Sigmoid colon (tissue), 4 donors: ENCODE measurements around the gene CLDN14.

Source experiments
- CTCF ChIP-seq, 4 experiments: fragments of 450-650 bp in 3 of 4; fragments of 200-600 bp in 1 of 4; IDR thresholded peaks; one replicate each; pipeline ENCODE4 v1.5.1; 2016 to 2019; ENCODE audit warnings: antibody characterized with exemption in 4 of 4, mild to moderate bottlenecking in 3 of 4, moderate library complexity in 2 of 4
- EP300 ChIP-seq, 4 donors: sonication (generic); formaldehyde crosslinking; IDR thresholded peaks; one replicate each; pipeline ENCODE4 v1.6.1; 2017; ENCODE audit warnings: antibody characterized with exemption in 4 of 4
- POLR2A ChIP-seq, 2 donors: fragments of 450-650 bp; IDR thresholded peaks; one replicate each; pipeline ENCODE4 v1.6.1; 2016; ENCODE audit warnings: antibody characterized with exemption in 2 of 2, mild to moderate bottlenecking in 2 of 2, moderate library complexity in 2 of 2
- POLR2AphosphoS5 ChIP-seq, 4 donors: sonication (generic); formaldehyde crosslinking; IDR thresholded peaks; one replicate each; pipeline ENCODE4 v1.6.1; 2017; ENCODE audit warnings: antibody characterized with exemption in 4 of 4

GRCh38 chr21:36510911-36511310 lies 31.0 kb upstream of the CLDN14 start:
- TF ChIP-seq POLR2AphosphoS5 (IDR thresholded peaks at IDR 0.05), result no peak
- TF ChIP-seq EP300 (IDR thresholded peaks at IDR 0.05), result no peak
- TF ChIP-seq CTCF (IDR thresholded peaks at IDR 0.05), result no peak
- TF ChIP-seq POLR2A (IDR thresholded peaks at IDR 0.05), result no peak
